ENCODE measurements around the gene RNF17.

Gene RNF17

DNA sequence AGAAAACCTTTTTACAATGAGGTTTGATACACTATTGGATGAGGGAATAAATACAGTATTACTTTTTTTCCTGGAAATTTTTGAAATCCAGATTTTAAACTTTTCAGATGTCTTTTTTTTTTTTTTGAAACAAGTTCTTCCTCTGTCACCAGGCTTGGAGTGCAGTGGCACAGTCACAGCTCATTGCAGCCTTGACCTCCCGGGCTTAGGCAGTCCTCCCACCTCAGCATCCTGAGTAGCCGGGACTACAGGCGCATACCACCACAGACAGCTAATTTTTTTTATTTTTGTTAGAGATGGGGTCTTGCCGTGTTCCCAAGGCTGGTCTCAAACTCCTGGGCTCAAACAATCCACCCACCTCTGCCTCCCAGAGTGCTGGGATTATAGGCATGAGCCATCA, 96.8 kb downstream of the RNF17 start:
- no peak for DNase-seq

DNA sequence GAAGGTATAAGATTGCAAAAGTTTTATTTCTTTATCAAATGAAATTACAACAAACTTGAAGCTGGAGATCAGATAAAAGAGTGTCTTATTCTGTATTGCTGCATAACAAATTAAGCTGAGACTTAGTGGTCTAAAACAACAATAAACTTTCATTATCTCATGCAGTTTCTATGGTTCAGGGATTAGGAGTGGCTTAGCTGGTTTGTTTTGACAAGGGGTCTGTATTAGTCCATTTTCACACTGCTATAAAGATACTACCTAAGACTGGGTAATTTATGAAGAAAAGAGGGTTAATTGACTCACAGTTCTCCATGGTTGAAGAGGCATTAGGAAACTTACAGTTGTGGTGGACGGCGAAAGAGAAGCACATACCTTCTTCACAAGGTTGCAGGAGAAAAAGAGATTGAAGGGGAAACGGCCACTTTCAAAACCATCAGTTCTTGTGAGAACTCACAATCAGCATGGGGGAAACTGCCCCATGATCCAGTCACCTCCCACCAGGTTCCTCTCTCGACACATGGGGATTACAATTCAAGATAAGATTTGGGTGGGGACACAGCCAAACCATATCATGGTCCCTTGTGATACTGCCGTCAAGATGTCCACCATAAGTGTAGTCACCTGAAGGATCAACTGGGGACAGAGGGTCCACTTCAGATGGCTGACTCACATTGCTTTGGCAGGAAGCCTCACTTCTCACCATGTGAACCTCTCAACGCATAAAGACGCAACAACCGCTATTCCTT, 97.8 kb downstream of the RNF17 start:
- DNase-seq, result no peak

DNA sequence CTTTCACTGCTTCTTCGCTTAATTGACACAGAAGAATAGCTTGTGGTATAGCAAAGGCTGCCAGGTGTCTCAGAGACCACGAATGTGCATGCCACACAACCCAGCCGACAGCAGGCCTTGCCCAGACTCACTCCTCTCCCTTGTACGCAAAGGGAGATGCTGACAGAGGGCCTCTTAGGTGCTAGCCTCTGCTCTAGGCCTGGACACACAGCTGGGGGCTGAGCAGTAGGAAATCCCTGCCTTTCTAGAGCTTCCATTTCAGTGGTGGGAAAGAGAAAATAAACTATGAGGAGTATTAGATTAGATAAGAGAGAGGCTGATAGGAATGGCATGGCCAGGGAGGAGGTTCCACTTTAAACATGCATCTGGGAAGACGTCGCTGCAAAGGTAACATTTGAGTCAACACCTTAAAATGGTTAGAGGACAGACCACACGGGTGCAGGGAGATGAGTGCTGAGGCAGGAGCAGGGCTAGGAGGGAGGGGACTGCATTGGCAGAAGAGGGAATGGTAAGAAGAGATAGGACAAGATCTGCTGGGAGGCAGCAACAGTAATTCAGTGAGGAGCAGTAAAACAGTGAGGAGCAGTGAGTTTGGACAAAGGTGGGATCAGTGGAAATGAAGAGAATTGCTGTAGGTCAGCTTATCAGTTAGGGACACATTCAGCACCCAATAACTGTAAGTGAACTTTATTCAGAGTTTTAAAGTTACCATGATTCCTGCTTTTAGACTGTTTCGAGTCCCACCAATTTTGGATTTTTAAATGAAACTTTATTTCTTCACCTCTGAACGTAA, 100.0 kb downstream of the RNF17 start:
- no peak for DNase-seq

DNA sequence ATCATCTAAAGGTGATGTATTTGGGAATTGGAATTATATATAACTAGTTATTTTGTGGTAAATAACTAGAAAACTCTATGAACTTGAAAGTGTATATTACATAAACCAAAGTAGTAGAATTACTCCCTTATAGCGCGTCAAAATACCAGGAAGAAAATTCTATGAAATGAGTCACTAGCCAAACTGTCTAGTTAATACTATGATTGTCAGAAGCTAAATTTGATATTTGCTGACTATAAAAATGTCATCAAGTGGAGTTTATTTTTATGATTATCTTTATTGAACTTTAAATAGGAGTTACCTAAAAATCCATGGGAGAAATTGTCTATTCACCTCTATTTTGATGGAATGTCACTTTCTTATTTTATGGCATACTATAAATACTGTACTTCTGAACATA, 100.6 kb downstream of the RNF17 start:
- DNase-seq, result no peak

DNA sequence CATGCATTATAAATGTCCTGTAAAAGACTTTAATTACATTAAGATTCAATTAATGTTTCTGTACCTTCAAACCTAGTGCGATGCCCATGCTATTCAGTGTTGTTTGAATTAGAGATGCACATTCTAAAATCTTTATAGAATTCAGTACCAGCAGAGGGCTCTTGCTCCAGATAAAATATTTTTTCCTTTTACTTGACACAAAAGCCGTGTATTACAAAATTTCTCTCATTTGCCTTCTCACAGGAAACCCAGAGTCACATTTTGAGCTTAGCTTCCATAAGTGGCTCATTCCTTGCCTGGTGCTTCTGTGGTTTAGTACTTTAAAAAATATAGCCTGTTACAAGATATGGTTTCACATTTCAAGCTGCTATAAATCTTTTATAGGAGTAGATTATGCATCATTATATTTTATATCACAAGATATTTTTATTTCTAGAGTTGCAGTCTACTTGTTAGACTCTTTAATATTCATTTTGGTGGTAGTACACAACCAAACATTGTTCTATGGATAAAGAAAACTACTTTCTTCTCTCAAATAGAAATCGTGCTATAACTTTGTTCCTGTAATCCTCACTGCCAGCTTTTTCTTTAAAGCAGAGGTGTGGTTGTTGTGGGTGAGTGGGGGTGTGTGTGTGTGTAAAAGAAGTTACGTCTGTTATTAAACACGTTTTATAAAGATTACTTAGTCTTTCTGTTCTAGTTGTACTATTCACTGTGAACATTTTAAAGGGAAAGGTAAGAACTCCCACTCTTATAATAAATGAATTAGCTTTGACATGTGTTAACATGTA, 101.4 kb downstream of the RNF17 start:
- DNase-seq, result no peak

DNA sequence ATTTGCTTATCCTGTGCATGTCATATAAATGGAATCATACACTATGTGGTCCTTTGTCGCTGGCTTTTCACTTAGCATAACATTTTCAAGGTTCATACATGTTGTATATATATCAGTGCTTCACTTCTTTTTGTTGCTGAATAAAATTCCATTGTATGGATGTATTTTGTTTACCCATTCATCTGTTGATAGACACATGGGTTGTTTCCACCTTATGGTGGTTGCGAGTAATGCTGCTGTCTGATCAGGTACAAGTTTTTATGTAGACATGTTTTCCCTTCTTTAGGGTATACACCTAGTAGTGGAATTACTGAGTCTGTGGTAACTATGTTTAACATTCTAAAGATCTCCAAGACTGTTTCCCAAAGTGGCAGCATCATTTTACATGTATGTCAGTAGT, 102.5 kb downstream of the RNF17 start:
- no peak for DNase-seq

DNA sequence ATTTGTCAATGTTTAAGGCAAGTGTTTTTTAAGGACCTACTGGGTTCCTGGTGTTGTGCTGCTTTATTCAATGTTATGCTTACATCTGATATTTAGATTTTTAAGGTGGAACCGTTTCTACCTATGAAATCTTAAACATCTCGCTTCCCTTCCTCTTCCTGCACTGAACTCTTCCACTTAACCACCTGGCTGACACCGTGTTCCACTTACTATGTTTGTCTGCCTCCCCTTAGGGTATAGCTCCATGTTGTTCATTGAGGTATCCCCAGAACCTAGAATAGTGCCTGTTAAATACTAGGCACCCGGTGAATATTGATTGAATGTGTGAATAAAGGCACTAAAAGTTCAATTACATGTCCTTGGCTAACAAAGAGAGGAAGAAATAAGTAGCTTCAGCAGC, 104.9 kb downstream of the RNF17 start:
- DNase-seq, result no peak

DNA sequence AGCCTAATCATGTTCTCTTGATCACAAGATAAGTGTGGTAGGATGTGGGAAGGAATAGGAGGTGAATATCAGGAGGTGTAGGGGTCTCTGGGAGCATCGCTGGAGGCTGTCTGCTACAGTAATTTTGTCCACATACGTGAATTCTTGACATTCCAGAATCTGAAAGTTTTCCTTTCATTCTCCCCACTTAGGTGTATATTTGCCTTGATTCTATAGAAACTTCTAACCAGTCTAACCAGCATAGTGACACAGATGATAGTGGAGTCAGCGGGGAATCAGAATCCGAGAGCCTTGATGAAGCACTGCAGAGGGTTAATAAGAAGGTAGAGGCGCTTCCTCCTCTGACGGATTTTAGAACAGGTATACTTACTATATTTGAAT, 106.4 kb downstream of the RNF17 start:
- DNase-seq, result no peak

DNA sequence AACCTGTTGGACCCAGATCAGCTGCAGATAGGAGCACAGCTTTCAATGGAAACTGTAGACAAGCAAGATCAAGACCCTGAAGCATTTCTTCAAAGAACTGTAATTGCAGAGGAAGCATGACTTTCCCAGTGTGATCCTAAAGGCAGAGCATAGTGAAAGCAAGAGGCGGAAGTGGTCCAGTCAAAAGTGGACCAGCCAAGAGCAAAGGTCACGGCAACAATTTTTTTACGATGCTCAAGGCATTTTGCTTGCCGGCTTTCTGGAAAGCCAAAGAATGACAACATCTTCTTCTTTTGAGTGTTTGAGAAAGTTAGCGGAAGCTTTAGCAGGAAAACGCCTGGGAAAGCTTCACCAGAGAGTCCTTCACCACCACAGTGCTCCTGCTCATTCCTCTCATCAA, 111.6 kb downstream of the RNF17 start:
- no peak for DNase-seq

DNA sequence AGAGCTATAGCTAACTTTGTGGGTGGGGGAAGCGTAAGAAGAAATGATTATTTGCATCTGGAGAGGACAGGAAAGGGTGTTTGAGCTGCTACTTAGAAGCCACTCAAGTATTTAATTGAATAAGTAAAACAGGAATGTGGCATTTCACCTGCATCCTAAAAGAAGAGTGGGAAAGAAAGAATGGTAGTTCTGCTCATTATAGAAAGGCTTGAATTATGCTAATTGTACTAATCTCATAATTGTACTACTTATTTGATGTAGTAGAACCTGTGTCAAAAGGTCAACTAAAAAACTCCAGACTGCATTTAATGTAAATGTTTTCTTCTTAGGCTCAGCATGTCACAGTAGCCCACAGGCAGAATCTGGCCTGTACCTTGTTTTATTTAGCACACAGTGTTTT, 113.6 kb downstream of the RNF17 start:
- DNase-seq, result no peak

DNA sequence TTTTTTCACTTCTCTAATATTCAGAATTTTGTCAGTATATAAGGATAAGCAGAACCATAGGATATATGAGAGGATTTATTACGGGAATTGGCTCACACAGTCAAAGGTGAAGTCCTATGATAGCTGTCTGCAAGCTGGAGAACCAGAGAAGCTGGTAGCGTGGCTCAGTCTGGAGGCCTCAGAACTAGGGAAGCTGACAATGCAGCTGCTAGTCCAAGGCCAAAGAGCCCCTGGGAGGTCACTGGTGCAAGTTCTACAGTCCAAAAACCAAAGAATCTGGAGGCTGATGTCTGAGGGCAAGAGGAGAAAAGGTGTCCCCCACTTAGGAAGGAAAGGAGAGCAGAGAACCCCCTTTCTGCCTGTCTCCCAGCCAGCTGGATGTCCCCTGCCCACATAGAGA, 114.4 kb downstream of the RNF17 start:
- no peak for DNase-seq

DNA sequence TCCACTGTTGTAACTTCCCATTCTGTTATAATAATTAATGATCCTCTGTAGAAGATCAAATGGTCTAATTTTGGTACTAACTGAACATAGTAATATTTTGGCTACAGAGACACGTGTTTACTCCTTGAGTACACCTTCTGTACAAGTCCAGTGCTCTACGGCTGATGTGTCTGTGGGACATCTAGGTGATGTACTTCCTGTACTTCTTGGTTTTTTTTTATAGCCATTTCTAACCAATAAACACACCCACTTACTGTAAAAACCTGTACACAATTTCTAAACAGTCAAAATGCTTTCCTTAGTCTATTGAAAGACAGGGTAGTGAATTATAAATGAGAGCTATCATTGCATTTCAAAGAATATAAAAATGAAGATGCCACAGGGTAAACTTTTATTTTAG, 118.7 kb downstream of the RNF17 start:
- DNase-seq, result no peak

DNA sequence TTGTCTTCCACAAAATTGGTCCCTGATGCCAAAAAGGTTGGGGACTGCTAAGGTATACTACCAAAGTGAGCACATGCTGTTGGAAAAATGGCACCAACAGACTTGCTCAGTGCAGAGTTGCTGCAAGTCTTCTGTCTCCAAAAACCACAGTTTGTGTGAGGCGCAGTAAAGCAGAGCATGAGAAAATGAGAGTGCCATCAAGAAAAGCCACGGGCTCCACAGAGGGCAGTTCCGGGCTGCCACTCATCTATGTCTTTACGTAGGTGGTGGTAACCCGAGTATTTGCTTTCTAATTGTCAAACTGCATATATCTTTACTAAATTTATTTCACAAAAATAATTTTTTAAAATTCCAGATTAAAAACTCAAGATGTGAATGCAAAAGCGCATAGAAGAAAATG, 123.8 kb downstream of the RNF17 start:
- DNase-seq, result no peak

DNA sequence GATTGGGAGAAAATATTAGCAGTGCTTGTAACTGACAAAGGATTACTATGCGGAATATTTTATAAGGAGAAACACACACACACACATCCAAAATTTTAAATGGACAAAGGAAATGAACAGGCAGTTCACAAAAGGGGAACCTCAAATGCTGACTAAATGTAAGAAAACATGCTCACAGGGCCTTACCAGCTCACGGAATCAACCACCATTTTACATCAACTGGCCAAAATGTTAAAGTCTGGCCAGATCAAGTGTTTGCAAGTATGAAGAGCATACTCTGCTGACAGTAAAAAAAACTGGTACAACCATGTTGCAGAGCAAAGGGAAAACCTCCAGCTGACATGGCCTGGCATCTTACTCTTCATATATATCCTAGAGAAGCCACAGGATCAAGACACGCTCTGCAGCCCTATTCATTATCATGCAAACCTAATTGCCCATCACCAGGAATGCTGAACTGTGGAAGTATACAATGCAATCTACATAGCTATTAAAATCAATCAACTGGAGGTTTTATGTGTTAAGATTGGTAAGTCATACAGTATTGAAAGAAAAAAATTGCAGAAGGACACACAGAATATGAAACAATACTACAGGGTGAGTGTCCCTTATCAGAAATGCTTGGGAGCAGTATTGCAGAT, 124.4 kb downstream of the RNF17 start:
- no peak for DNase-seq

DNA sequence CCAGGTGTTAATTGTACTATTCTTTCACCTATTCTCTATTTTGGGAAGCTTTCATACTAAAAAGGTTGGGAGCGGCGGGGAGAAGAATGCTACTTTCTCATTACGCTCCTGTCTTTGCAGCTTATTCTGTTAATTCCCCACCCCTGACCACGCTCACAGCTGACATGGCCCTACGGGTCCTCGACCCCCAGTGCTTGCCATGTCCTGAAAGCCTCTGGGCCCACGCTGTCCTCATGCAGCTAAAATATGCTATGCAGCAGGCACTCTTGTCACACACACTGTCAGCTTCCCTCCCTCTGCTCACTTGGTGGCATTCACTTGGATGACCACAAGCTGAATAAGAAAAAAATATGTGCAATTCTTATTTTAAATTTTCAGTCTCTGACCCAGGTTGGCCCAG, 126.3 kb downstream of the RNF17 start:
- no peak for DNase-seq

DNA sequence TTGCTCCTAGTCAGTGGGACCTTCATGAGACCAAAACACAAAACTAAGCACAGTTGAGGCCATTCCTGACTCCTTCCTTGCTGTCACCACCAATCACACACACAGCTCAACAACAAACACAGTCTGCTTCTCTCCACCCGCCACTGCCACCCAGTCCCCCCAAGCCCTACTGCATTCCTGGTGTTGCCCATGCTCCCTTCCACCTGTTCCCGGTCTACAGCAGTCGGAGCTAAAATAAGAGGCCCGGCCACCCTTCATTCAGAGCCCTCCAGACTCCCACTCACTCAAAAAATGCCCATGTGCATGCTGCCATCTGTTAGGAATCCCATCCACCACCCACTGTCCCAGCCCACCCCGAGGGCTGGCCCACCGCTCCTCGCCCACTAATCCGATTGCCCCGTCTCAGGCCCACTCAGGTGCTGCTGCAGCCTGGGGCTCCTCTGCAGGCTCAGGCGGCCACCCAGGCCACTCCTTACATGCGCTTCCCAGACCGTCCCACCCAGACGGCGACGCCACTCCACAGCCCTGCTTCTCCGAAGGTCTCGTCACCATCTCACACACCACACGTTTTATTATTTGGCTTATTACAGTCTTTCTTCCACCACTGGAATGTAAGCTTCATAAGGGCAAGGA, 127.6 kb downstream of the RNF17 start:
- no peak for DNase-seq

DNA sequence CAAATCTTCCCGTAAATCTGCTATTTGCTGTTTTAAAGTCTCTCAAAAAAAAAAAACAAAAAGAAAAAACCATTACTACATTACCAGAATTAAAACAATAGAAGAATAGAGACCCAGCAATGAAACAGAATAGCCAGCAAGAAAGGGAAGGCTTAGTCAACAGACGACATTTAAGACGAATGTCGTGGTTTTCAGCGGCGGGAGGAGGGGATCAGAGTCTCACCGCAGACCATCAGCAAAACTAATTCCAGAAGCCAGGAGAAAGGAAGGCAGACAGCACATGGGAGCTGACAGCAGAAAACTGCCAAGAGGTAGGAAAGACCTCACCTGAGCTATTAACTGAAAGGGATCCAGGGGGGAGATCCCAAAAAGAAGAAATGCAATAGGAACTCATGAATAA, 128.9 kb downstream of the RNF17 start:
- no peak for DNase-seq

DNA sequence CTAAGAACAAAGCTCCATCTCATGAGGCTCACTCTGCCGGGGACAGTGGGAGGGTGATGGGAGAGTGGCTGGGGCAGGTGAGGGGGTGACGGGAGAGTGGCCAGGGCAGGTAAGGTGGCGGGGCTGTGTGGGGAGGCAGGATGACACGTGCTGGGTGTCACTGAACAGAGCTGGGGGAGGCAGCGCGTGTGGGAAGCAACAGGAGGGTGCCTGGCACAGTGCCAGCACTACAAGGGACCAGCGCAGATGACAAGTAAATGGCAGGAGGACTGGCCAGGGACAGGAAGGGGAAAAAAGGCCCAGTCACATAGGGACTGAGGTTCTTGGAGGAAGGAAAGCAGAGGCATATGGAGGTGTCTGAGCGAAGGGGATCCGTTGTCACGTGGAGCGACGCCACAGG, 129.9 kb downstream of the RNF17 start:
- DNase-seq, result no peak

DNA sequence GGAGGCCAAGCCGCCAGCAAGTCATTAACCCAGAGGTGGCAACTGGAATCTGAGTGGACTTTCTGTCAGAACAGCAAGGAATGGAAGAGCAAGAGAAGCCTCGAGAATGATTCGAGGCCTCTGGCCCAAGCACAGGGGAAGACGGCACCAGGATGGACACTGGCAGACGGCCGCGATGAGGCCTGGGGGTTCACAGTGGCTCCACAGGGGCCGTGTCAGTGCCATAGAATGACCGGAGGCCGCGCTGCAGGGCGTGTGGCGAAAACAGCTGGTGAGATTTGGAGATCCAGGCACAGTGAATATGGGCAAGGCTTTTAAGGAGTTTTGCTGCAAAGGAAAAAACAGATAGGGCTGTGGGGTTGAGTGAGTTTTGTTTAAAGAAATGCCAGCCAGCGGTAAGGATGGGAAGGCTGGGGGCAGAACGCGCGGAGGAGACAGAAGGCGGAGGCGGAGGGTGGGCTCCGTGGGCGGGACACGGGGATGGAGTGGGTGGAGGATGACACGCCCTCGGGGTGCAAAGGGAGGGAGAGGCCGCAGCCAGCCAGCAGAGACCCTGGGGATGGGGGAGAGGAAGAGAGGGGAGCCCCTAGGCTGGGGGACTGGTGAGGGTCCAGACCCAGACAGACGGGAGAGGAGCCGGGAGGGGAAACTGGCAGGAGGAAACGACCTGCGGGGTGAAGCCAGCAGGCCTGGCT, 130.5 kb downstream of the RNF17 start:
- no peak for DNase-seq

DNA sequence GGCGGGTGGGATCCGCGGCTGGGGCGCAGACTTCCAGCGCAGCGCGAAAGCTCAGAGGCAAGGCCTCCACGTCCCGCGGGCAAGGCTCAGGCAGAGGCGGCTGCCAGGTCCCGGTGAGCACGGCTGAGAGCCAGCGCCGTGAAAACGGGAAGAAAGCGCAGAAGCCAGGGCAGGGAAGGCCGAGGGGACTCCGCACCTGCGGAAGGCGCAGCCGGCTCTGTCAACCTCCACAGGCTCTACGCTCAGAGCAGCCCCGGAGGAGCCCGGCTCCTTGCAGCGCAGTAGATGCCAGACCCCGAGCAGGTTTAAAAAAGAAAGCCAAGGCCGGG, 131.0 kb downstream of the RNF17 start:
- no peak for DNase-seq

DNA sequence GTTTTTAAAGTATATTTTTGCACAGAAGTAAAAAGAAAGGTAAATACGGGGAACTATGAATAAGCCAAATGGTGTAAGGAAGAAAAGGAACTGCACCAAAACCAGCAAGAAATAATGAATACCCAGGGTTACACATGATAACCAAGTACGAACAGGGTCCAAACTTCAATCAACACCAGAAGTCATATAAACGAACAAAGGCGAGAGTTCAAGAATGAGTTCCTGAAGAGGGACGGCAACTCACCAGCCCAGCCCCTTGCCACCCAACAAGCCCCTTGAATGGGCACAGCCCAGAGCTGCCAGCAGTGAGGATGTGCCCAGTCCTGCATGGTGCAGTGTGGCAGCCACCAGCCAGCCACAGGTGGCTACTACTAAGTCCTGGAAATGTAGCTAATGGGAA, 132.1 kb downstream of the RNF17 start:
- no peak for DNase-seq

DNA sequence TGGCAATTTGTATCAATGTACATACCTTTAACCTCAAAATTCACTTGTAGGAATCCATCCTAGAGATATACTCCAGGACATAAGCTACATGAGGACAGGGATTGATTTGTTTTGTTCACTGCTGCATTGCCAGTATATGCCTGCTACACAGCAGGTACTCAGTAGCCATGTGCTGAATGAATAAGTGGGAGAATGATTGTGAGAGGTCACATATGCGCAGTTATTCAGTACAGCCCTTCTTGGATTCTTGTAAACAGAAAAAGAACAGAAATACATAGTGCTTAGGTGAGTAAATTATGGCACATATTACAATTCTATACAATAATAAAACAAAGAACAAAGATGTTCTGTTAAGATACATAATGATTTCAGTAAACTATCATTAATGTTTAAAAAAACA, 133.3 kb downstream of the RNF17 start:
- DNase-seq, result no peak
